ENCODE data around the gene C1orf232. TPM values are rescaled to one million over a fixed set of nuclear protein-coding genes. Genes with fewer than 3 reads are reported as not detected.

Gene C1orf232
- total and polyA plus RNA-seq, 2 of the 8 experiments (the other 6 are each of a cell fraction or from before 2014, with no cell fraction given): not detected

GRCh38 chr1:26145041-26145959, 23.5 kb downstream of the C1orf232 start (continued):
- no peak for TF ChIP-seq ATF2 (IDR thresholded peaks at IDR 0.05; ENCODE audit: low read length)

Measured in H1 (cell line).